ENCODE data around the gene SLC10A7. TPM values are rescaled to one million over a fixed set of nuclear protein-coding genes. Genes with fewer than 3 reads are reported as not detected.

The SLC10A7 gene
- total and polyA plus RNA-seq, 9 of the 15 experiments (the other 6 are each of a cell fraction or from before 2014, with no cell fraction given), result 6.4 to 22.8 (median 16.1) TPM

DNA sequence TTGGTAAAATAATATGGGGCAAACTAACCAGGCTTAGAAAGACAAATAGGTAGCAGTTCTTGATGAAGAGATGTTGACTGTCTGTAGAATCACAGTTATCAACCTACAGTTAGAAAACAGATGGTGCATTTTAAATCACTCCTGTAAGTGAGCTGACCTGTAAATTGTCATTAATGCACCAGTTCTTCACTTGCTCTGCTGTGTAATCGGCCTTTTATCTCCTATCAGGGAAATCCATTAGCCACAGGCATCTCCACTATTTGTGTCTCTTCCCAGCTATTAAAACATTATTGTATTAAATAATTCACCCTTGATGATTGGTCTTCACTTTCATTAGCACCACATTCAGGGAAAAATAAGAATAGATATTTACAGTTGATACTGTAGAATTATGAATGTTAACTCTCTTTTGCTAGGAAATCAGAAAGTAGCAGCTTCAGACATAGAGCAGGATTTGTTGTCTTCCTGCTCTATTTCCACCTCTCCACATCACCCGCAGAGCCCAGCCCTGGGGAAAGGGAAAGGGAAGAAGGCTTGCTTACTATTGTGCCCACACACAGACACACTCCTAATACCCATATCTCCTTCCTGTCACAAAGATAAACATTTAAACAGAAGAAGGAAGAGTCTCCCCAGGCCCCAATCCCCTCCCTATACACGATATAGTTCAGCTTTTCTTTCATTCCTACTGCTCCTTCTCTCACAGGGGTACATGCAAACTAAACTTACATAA, 210.3 kb downstream of the SLC10A7 start:
- H3K9me3 ChIP-seq (replicated peaks; ENCODE audit: control insufficient read depth, insufficient read depth, low read depth, low read length), result no peaks in the 10 kb centered on the region
- no peaks in the 10 kb centered on the region for H4K20me1 ChIP-seq (replicated peaks; ENCODE audit: control insufficient read depth, insufficient read depth, low read length)
- H3K79me2 ChIP-seq (ENCODE audit: control insufficient read depth, insufficient read depth, low read length), result no peaks in the 10 kb centered on the region
- H3K9me1 ChIP-seq (ENCODE audit: control insufficient read depth, insufficient read depth, low read length), result no peaks in the 10 kb centered on the region
- in situ Hi-C loops (cut with MboI) (no loop called here), intact Hi-C loops (cut with micrococcal nuclease) (no loop called here)
- ATAC-seq (no peak), FAIRE-seq (no peak), DNase-seq (ENCODE audit: extremely low read depth in 1 of 4, low spot score in 3 of 4) (no peak)
- no peaks in the 10 kb centered on the region for H3K4me1 ChIP-seq (replicated peaks in 1 of 2; ENCODE audit: control insufficient read depth in 2 of 2, insufficient read depth in 2 of 2, low read length in 2 of 2)
- WGBS (ENCODE audit: insufficient coverage, low coverage, missing lambda C conversion rate), result 11% methylated on average over 3 of the region's 3 CpGs
- H3K4me2 ChIP-seq (ENCODE audit: insufficient read depth, low read length), result no peak overlapping the region
- H3K27me3 ChIP-seq (ENCODE audit: control insufficient read depth in 2 of 2, insufficient read depth in 2 of 2, low read length in 2 of 2), result no peaks in the 10 kb centered on the region
- H3K36me3 ChIP-seq (ENCODE audit: control insufficient read depth, insufficient read depth, low read length), result no peaks in the 10 kb centered on the region
- TF ChIP-seq, protein P1, sequence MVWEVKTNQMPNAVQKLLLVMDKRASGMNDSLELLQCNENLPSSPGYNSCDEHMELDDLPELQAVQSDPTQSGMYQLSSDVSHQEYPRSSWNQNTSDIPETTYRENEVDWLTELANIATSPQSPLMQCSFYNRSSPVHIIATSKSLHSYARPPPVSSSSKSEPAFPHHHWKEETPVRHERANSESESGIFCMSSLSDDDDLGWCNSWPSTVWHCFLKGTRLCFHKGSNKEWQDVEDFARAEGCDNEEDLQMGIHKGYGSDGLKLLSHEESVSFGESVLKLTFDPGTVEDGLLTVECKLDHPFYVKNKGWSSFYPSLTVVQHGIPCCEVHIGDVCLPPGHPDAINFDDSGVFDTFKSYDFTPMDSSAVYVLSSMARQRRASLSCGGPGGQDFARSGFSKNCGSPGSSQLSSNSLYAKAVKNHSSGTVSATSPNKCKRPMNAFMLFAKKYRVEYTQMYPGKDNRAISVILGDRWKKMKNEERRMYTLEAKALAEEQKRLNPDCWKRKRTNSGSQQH (CRISPR knock-in tag; IDR thresholded peaks at IDR 0.05), result no peak
- TF ChIP-seq, protein P2, sequence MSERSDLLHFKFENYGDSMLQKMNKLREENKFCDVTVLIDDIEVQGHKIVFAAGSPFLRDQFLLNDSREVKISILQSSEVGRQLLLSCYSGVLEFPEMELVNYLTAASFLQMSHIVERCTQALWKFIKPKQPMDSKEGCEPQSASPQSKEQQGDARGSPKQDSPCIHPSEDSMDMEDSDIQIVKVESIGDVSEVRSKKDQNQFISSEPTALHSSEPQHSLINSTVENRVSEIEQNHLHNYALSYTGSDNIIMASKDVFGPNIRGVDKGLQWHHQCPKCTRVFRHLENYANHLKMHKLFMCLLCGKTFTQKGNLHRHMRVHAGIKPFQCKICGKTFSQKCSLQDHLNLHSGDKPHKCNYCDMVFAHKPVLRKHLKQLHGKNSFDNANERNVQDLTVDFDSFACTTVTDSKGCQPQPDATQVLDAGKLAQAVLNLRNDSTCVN (CRISPR knock-in tag; IDR thresholded peaks at IDR 0.05), result no peak
- no peak for TF ChIP-seq THRB (CRISPR knock-in tag; conservative IDR thresholded peaks at IDR 0.05)
- TF ChIP-seq TAF7 (tag; IDR thresholded peaks at IDR 0.05), result no peak
- TF ChIP-seq, protein P3, sequence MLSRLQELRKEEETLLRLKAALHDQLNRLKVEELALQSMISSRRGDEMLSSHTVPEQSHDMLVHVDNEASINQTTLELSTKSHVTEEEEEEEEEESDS (CRISPR knock-in tag; IDR thresholded peaks at IDR 0.05), result no peak
- TF ChIP-seq ZNF143 (CRISPR knock-in tag; IDR thresholded peaks at IDR 0.05), result no peak
- no peak for TF ChIP-seq PHB (CRISPR knock-in tag; IDR thresholded peaks at IDR 0.05)
- TF ChIP-seq ZNF140 (CRISPR knock-in tag; IDR thresholded peaks at IDR 0.05), result no peak
- TF ChIP-seq, protein P4, sequence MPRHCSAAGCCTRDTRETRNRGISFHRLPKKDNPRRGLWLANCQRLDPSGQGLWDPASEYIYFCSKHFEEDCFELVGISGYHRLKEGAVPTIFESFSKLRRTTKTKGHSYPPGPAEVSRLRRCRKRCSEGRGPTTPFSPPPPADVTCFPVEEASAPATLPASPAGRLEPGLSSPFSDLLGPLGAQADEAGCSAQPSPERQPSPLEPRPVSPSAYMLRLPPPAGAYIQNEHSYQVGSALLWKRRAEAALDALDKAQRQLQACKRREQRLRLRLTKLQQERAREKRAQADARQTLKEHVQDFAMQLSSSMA (CRISPR knock-in tag; IDR thresholded peaks at IDR 0.05), result no peak
- no peak for TF ChIP-seq PPARD (CRISPR knock-in tag; IDR thresholded peaks at IDR 0.05)
- no peak overlapping the region for H3K9ac ChIP-seq (ENCODE audit: insufficient read depth in 1 of 2, low read depth in 2 of 2, low read length in 2 of 2)
- no peak overlapping the region for H3K27ac ChIP-seq (ENCODE audit: extremely low read depth, low read depth, low read length)
- CTCF ChIA-PET (ENCODE audit: low intra/inter-chr PET ratio), result no interaction called here
- POLR2A ChIA-PET, result interaction anchor here (0.7 kb wide), 1 partner anchor 109 kb away, joined by 3 read pairs; no protein-coding TSS in a partner anchor
- no TSS peak for BruUV-seq (replicated peaks)
- H3K4me3 ChIP-seq, result no peak overlapping the region
- H2AFZ ChIP-seq (ENCODE audit: low read depth, low read length), result no peak overlapping the region

All from K562 (cell line).